PC-3 (cell line): Measurements from ENCODE around the gene LAMA2. TPM values are rescaled to one million over a fixed set of nuclear protein-coding genes. Genes with fewer than 3 reads are reported as not detected.

ENCODE experiments used
- ATAC-seq: fragments of 200-7000 bp; cut with Tn5 transposase; 2 replicates; pipeline ENCODE4 v1.9.1; 2020; ENCODE audit warnings: mild to moderate bottlenecking, moderate library complexity
- BruUV-seq: library from RNA; stranded (reverse); fragments of 400-500 nt; replicated peaks from 2 replicates; lab custom pipeline; 2021; lab: Mats Ljungman, UMichigan
- CTCF ChIA-PET: fragments of 300-600 bp; sonication (Branson Sonifier 250); formaldehyde crosslinking; loops from one replicate; lab custom pipeline; 2022; ENCODE audit warnings: antibody characterized with exemption; lab: Charles Lee
- POLR2A ChIA-PET: fragments of 300-600 bp; sonication (Branson Sonifier 250); formaldehyde crosslinking; loops from one replicate; lab custom pipeline; 2022; ENCODE audit warnings: antibody characterized with exemption; ENCODE audit not compliant: unreplicated experiment; lab: Charles Lee
- DNase-seq: peaks from one replicate; pipeline ENCODE4 v3.0.0-alpha.2; 2015
- H2AFZ ChIP-seq: fragments of 300-600 bp; sonication (generic); 2 replicates; pipeline ENCODE4 v1.6.0; 2016; ENCODE audit warnings: antibody characterized with exemption, low read length
- H3F3A ChIP-seq: fragments of 300-600 bp; sonication (generic); one replicate; pipeline ENCODE4 v1.6.0; 2017; ENCODE audit warnings: antibody characterized with exemption, low read length, control low read depth, mild to moderate bottlenecking; ENCODE audit not compliant: unreplicated experiment
- H3K27ac ChIP-seq: fragments of 300-600 bp; sonication (generic); 2 replicates; pipeline ENCODE4 v1.5.1; 2016; ENCODE audit warnings: mild to moderate bottlenecking, low read length
- H3K27me3 ChIP-seq: fragments of 300-600 bp; sonication (generic); 2 replicates; pipeline ENCODE4 v1.6.1; 2016; ENCODE audit warnings: low read length, mixed read lengths
- H3K36me3 ChIP-seq: fragments of 300-600 bp; sonication (generic); 2 replicates; pipeline ENCODE4 v1.6.1; 2016; ENCODE audit warnings: low read depth, mixed run types, low read length, mixed read lengths
- H3K4me1 ChIP-seq: fragments of 300-600 bp; sonication (generic); 2 replicates; pipeline ENCODE4 v1.5.1; 2016; ENCODE audit warnings: low read length; ENCODE audit not compliant: insufficient read depth
- H3K4me2 ChIP-seq: fragments of 300-600 bp; sonication (generic); 2 replicates; pipeline ENCODE4 v1.6.0; 2016; ENCODE audit warnings: low read length
- H3K4me3 ChIP-seq: fragments of 300-600 bp; sonication (generic); 2 replicates; pipeline ENCODE4 v1.5.1; 2016; ENCODE audit warnings: mild to moderate bottlenecking, low read length, mixed read lengths
- H3K79me2 ChIP-seq: fragments of 300-600 bp; sonication (generic); 2 replicates; pipeline ENCODE4 v1.6.1; 2017; ENCODE audit warnings: low read length, mixed read lengths
- H3K9ac ChIP-seq: fragments of 300-600 bp; sonication (generic); 2 replicates; pipeline ENCODE4 v1.6.0; 2016; ENCODE audit warnings: mild to moderate bottlenecking, low read length
- H3K9me2 ChIP-seq: fragments of 300-600 bp; sonication (generic); replicated peaks from 2 replicates; pipeline ENCODE4 v1.6.1; 2016; ENCODE audit warnings: mixed run types, low read length, mixed read lengths
- H3K9me3 ChIP-seq: fragments of 300-600 bp; sonication (generic); 2 replicates; pipeline ENCODE4 v1.6.1; 2016; ENCODE audit warnings: low read length, mixed read lengths
- H4K20me1 ChIP-seq: fragments of 300-600 bp; sonication (generic); 2 replicates; pipeline ENCODE4 v1.6.1; 2016; ENCODE audit warnings: low read length, mixed read lengths
- EZH2 ChIP-seq: fragments of 300-600 bp; sonication (generic); IDR thresholded peaks from one replicate; pipeline ENCODE4 v1.6.1; 2017; ENCODE audit warnings: antibody characterized with exemption, mild to moderate bottlenecking, low read length; ENCODE audit not compliant: unreplicated experiment
- EZH2phosphoT487 ChIP-seq: fragments of 300-600 bp; sonication (generic); IDR thresholded peaks from 2 replicates; pipeline ENCODE4 v1.6.1; 2018; ENCODE audit warnings: mild to moderate bottlenecking, antibody characterized with exemption, low read length, borderline replicate concordance
- intact Hi-C: fragments of 100-400 bp; cut with micrococcal nuclease; formaldehyde crosslinking; loops from 2 replicates; pipeline ENCODE4 v1.9.0; 2023
- total RNA-seq: library from RNA; depleted of rRNA; stranded (reverse); fragments of >200 nt; gene quantifications from 2 replicates; pipeline ENCODE4 v1.2.3, GENCODE V29; 2014
- TF ChIP-seq, protein P1 (sequence below): fragments of 300-600 bp; sonication (generic); conservative IDR thresholded peaks from 2 replicates; pipeline ENCODE4 v1.5.1; 2017; ENCODE audit warnings: antibody characterized with exemption, low read depth, mild to moderate bottlenecking, low read length

Gene LAMA2
- total RNA-seq, 1 experiment from 2014 or later: 0.22 TPM

DNA sequence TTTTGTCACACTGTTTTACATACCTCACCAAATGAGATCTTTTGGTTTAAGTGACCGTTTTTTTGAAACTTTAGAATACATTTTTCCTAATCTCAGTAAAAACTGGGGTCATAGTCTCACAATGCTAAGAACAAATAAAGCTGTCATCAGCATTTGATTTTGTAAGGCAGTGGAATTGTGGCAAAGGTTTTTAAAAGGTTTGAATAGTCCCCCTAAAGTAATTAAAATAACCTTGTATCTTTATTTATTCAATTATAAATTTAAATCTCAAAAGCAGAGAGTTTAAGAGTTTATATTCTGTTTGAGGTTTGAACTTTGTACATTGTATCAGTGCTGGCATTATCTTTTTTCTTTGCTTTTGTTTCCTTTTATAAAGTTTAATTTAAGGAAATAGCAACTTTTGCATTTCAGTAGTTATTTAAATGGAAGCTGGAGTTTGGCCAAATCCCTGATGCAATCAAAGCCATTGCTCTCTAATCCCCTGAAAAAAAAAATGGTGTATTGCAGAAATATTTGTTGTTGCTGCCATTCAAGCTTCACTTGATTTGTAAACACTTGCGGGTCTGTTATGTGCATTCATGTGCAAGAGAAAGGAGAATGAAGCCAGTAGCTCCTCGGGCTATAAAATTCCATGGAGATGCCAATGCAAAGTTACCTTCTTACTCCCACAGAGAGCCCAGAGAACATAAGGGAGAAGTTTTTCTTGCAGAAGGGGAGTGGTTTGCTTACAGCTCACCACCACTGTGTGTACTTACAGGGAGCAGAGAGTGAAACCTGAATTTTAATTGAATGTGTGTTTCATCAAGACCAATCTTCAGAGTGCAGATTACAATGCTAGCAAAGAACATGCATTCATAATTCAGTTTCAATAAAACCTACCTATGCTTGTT lies 435.2 kb downstream of the LAMA2 start:
- Histone ChIP-seq H3K9me2 (no peaks in the 10 kb centered on the region), H4K20me1 (no peaks in the 10 kb centered on the region), H2AFZ (no peak overlapping the region), H3K9me3 (no peaks in the 10 kb centered on the region), H3K4me1 (peaks cover 33% of the 10 kb centered on the region), H3K79me2 (no peaks in the 10 kb centered on the region), H3K36me3 (no peaks in the 10 kb centered on the region), H3K4me3 (no peak overlapping the region; the same call in 1 of the 2 replicates), H3K27ac (peak overlapping the region; percentile 50), H3F3A (peaks cover 4% of the 10 kb centered on the region), H3K27me3 (no peaks in the 10 kb centered on the region), H3K9ac (peak overlapping the region; percentile 21), H3K4me2 (peak overlapping the region; percentile 61)
- CTCF ChIA-PET: interaction anchor here (0.6 kb wide), 1 partner anchor 53 kb away, joined by 3 read pairs; no protein-coding TSS in a partner anchor
- POLR2A ChIA-PET: interaction anchor here (0.6 to 0.7 kb wide), 3 partner anchors 180 to 827 kb away, joined by 3 to 6 read pairs (median 3); no protein-coding TSS in a partner anchor
- no peak for TF ChIP-seq EZH2phosphoT487
- no peak for TF ChIP-seq EZH2
- TF ChIP-seq, protein P1, sequence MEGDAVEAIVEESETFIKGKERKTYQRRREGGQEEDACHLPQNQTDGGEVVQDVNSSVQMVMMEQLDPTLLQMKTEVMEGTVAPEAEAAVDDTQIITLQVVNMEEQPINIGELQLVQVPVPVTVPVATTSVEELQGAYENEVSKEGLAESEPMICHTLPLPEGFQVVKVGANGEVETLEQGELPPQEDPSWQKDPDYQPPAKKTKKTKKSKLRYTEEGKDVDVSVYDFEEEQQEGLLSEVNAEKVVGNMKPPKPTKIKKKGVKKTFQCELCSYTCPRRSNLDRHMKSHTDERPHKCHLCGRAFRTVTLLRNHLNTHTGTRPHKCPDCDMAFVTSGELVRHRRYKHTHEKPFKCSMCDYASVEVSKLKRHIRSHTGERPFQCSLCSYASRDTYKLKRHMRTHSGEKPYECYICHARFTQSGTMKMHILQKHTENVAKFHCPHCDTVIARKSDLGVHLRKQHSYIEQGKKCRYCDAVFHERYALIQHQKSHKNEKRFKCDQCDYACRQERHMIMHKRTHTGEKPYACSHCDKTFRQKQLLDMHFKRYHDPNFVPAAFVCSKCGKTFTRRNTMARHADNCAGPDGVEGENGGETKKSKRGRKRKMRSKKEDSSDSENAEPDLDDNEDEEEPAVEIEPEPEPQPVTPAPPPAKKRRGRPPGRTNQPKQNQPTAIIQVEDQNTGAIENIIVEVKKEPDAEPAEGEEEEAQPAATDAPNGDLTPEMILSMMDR: no peak
- DNase-seq: peak; percentile 87
- peak; percentile 97 for ATAC-seq
- intact Hi-C loops: loop anchor here (1.0 to 2.0 kb wide), 4 partner anchors 23 to 173 kb away; no protein-coding TSS in a partner anchor
- BruUV-seq: no TSS peak

DNA sequence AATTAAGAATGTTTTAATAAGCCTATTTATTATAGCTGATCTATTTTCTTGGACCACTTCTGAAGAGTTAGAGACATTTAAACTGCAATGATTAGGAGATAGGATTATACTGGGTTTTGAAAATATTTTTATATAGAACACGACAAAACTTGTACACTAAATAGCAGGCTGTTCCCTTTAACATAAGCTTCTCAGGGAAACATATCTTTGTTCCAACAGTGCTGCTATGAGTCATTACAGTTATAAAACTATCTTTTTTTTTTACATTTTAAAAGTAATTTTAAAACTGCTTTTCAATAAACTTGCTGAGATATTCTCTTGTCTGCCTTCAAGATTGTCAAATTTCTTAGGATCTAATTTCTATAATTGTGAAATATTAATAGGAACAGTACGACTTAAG lies 438.0 kb downstream of the LAMA2 start:
- POLR2A ChIA-PET: interaction anchor here (0.5 kb wide), 1 partner anchor 8 kb away, joined by 3 read pairs; no protein-coding TSS in a partner anchor
- no peak overlapping the region for H3K4me3 ChIP-seq
- DNase-seq: no peak
- H3K36me3 ChIP-seq: no peaks in the 10 kb centered on the region
- H3F3A ChIP-seq: no peaks in the 10 kb centered on the region
- H3K79me2 ChIP-seq: no peaks in the 10 kb centered on the region
- H3K9me3 ChIP-seq: no peaks in the 10 kb centered on the region
- no peaks in the 10 kb centered on the region for H4K20me1 ChIP-seq
- no peaks in the 10 kb centered on the region for H3K27me3 ChIP-seq
- no peaks in the 10 kb centered on the region for H3K9me2 ChIP-seq
- intact Hi-C loops: no loop called here
- no peak overlapping the region for H3K9ac ChIP-seq
- no peak overlapping the region for H3K27ac ChIP-seq
- no peak overlapping the region for H3K4me2 ChIP-seq
- CTCF ChIA-PET: no interaction called here
- no peak for ATAC-seq
- H3K4me1 ChIP-seq: peaks cover 27% of the 10 kb centered on the region
- no peak for TF ChIP-seq EZH2
- TF ChIP-seq, protein P1: no peak
- TF ChIP-seq EZH2phosphoT487: no peak
- BruUV-seq: no TSS peak
- peak overlapping the region; percentile 40; the same call in 1 of the 2 replicates for H2AFZ ChIP-seq
